Endothelial cell of umbilical vein (primary cell): ENCODE measurements around the gene ATXN1. TPM values are rescaled to one million over a fixed set of nuclear protein-coding genes. Genes with fewer than 3 reads are reported as not detected.

ENCODE experiments used
- BruUV-seq: library from RNA; stranded (reverse); fragments of 400-500 nt; replicated peaks from 2 replicates; lab custom pipeline; 2021; lab: Mats Ljungman, UMichigan
- CTCF ChIA-PET: fragments of 300-600, 350-600 bp; sonication (Branson Sonifier 250); formaldehyde crosslinking; loops from one replicate; lab custom pipeline; 2021; ENCODE audit warnings: antibody characterized with exemption, inconsistent platforms; lab: Charles Lee
- POLR2A ChIA-PET: fragments of 300-600, 350-600 bp; sonication (Branson Sonifier 250); formaldehyde crosslinking; loops from one replicate; lab custom pipeline; 2021; ENCODE audit warnings: antibody characterized with exemption, inconsistent platforms; lab: Charles Lee
- DNase-seq: peaks from one replicate; pipeline ENCODE4 v3.0.0-alpha.2; 2011; ENCODE audit warnings: low read depth, low spot score
- FAIRE-seq: peaks from 2 replicates; lab custom pipeline; 2011; peaks lifted over from hg19 to GRCh38; lab: Jason Lieb, UNC
- H2AFZ ChIP-seq: 2 replicates; pipeline ENCODE4 v1.6.0; 2012; ENCODE audit warnings: low read depth, low read length, control low read depth, inconsistent platforms
- H3K27ac ChIP-seq: 2 replicates; pipeline ENCODE4 v1.5.1; 2011; ENCODE audit warnings: low read depth, mild to moderate bottlenecking, control low read depth, low read length, moderate library complexity; ENCODE audit not compliant: insufficient read depth
- H3K27me3 ChIP-seq, 2 experiments: 2 replicates each; pipeline versions ENCODE4 v1.6.0 to v1.6.1; 2011; ENCODE audit warnings: low read length in 2 of 2, mixed read lengths in 1 of 2; ENCODE audit not compliant: control insufficient read depth in 2 of 2, insufficient read depth in 2 of 2
- H3K36me3 ChIP-seq, 2 experiments: 2 replicates in 1 of 2; 3 replicates in 1 of 2; pipeline ENCODE4 v1.5.1; 2011; ENCODE audit warnings: low read length in 2 of 2, mild to moderate bottlenecking in 1 of 2, moderate library complexity in 1 of 2; ENCODE audit not compliant: control insufficient read depth in 2 of 2, insufficient read depth in 2 of 2; ENCODE audit errors: extremely low read depth in 1 of 2
- H3K4me1 ChIP-seq: 3 replicates; pipeline ENCODE4 v1.5.1; 2011; ENCODE audit warnings: mild to moderate bottlenecking, low read length; ENCODE audit not compliant: control insufficient read depth, insufficient read depth; ENCODE audit errors: extremely low read depth
- H3K4me2 ChIP-seq: 2 replicates; pipeline ENCODE4 v1.6.1; 2011; ENCODE audit warnings: low read length, control low read depth, mixed read lengths; ENCODE audit not compliant: insufficient read depth
- H3K4me3 ChIP-seq, 3 experiments: fragments of 200-600 bp in 1 of 3; sonication (generic), shearing (Covaris generic) in 1 of 3; replicated peaks in 1 of 3; 2 replicates each; pipeline ENCODE4 v1.5.1; 2011 to 2016; ENCODE audit warnings: control low read depth in 3 of 3, low read length in 3 of 3, mild to moderate bottlenecking in 2 of 3, inconsistent platforms in 1 of 3, low read depth in 1 of 3, moderate library complexity in 1 of 3; ENCODE audit not compliant: insufficient read depth in 1 of 3
- H3K79me2 ChIP-seq: 2 replicates; pipeline ENCODE4 v1.6.0; 2012; ENCODE audit warnings: low read length, inconsistent platforms; ENCODE audit not compliant: control insufficient read depth, insufficient read depth
- H3K9ac ChIP-seq: replicated peaks from 2 replicates; pipeline ENCODE3; 2011; ENCODE audit warnings: low read length, control low read depth; ENCODE audit not compliant: insufficient read depth; ENCODE audit errors: extremely low read depth
- H3K9me1 ChIP-seq: replicated peaks from 3 replicates; pipeline ENCODE4 v1.6.0; 2011; ENCODE audit warnings: mild to moderate bottlenecking, low read length; ENCODE audit not compliant: control insufficient read depth, insufficient read depth; ENCODE audit errors: extremely low read depth
- H3K9me3 ChIP-seq: replicated peaks from 2 replicates; pipeline ENCODE4 v1.5.1; 2012; ENCODE audit warnings: low read length, inconsistent platforms; ENCODE audit not compliant: control insufficient read depth, insufficient read depth
- H4K20me1 ChIP-seq: replicated peaks from 2 replicates; pipeline ENCODE3; 2011; ENCODE audit warnings: mild to moderate bottlenecking, low read length; ENCODE audit not compliant: control insufficient read depth, insufficient read depth; ENCODE audit errors: extremely low read depth
- CTCF ChIP-seq, 2 donors: IDR thresholded peaks; 1 replicate in 1 of 2; 2 replicates in 1 of 2; pipeline ENCODE4 v1.5.1; 2011; ENCODE audit warnings: low read length in 2 of 2, mild to moderate bottlenecking in 2 of 2, moderate library complexity in 2 of 2, control low read depth in 1 of 2, inconsistent platforms in 1 of 2, low read depth in 1 of 2; ENCODE audit not compliant: insufficient read depth in 1 of 2; ENCODE audit errors: extremely low read depth in 1 of 2
- EZH2 ChIP-seq: IDR thresholded peaks from 2 replicates; pipeline ENCODE4 v1.6.1; 2012; ENCODE audit warnings: borderline replicate concordance, low read depth, mild to moderate bottlenecking, moderate library complexity, low read length, inconsistent platforms; ENCODE audit not compliant: severe bottlenecking
- FOS ChIP-seq: IDR thresholded peaks from 2 replicates; pipeline ENCODE4 v1.6.1; 2011; ENCODE audit warnings: mild to moderate bottlenecking, low read length, moderate library complexity, borderline replicate concordance; ENCODE audit not compliant: insufficient read depth
- GATA2 ChIP-seq: IDR thresholded peaks from 2 replicates; pipeline ENCODE4 v1.7.0; 2011; ENCODE audit warnings: low read depth, mild to moderate bottlenecking, moderate library complexity, mixed read lengths, low read length; ENCODE audit not compliant: insufficient read length, insufficient read depth
- JUN ChIP-seq: IDR thresholded peaks from 2 replicates; pipeline ENCODE4 v1.6.1; 2011; ENCODE audit warnings: borderline replicate concordance, low read depth; ENCODE audit not compliant: insufficient read length, insufficient read depth
- MAX ChIP-seq: IDR thresholded peaks from 2 replicates; pipeline ENCODE4 v1.6.1; 2011; ENCODE audit not compliant: insufficient read depth, insufficient read length
- MYC ChIP-seq: IDR thresholded peaks from one replicate; pipeline ENCODE4 v1.6.1; 2011; ENCODE audit warnings: mild to moderate bottlenecking, low read depth, low read length
- POLR2A ChIP-seq: IDR thresholded peaks from 2 replicates; pipeline ENCODE4 v1.6.1; 2012; ENCODE audit warnings: low read depth, mild to moderate bottlenecking, control low read depth, low read length
- dilution Hi-C: fragments of 300-500 bp; cut with MboI; formaldehyde crosslinking; loops from one replicate; pipeline ENCODE4 v1.15.0; 2019; ENCODE audit warnings: low sequenced_read_pairs; ENCODE audit not compliant: extremely low pct_ligation_motif_present
- intact Hi-C: fragments of 100-400 bp; cut with micrococcal nuclease; formaldehyde crosslinking; loops from one replicate; pipeline ENCODE4 v1.10.0; 2022
- polyA plus RNA-seq, 4 experiments: library from polyadenylated mRNA; depleted of rRNA in 3 of 4; stranded (reverse) in 3 of 4; unstranded in 1 of 4; fragments of >200 nt; gene quantifications; 2 replicates each; pipeline versions ENCODE4 v1.2.1 to v1.2.3, GENCODE V29; 2011 to 2012; ENCODE audit warnings: missing spikeins in 1 of 4
- total RNA-seq: library from RNA; stranded (reverse); gene quantifications from 2 replicates; pipeline ENCODE4 v1.2.3, GENCODE V29; 2021

The ATXN1 gene
- total and polyA plus RNA-seq, 2 donors (not counting 3 experiments of a cell fraction or from before 2014, with no cell fraction given) = 16.4 to 33.0 TPM

- Histone ChIP-seq H4K20me1 (no peaks in the 10 kb centered on the region), H3K9me3 (no peaks in the 10 kb centered on the region), H3K9ac (no peak overlapping the region), H2AFZ (no peak overlapping the region), H3K27ac (no peak overlapping the region), H3K4me1 (peaks cover 2% of the 10 kb centered on the region), H3K27me3 (no peaks in the 10 kb centered on the region), H3K36me3 (peaks cover 0 to 4% of the 10 kb centered on the region in 2 experiments), H3K4me2 (no peak overlapping the region), H3K9me1 (no peaks in the 10 kb centered on the region), H3K4me3 (no peak overlapping the region), H3K79me2 (no peaks in the 10 kb centered on the region)
- DNase-seq = no peak
- intact Hi-C loops = loop anchor here (1.0 to 5.0 kb wide), 2 partner anchors 46 to 682 kb away; no protein-coding TSS in a partner anchor
- TF ChIP-seq MYC (no peak), MAX (no peak), GATA2 (no peak), JUN (no peak)
- BruUV-seq = no TSS peak
- dilution Hi-C loops = no loop called here
- no peak for FAIRE-seq
- CTCF ChIA-PET = interaction anchor here (1.0 to 2.8 kb wide), 14 partner anchors 8 to 801 kb away, joined by 3 to 13 read pairs (median 4); partner anchors contain the start of gene GMPR
- POLR2A ChIA-PET = no interaction called here
Observed at GRCh38 chr6:16285467-16286150, 475.7 kb downstream of the ATXN1 start.

- BruUV-seq = no TSS peak
- DNase-seq (no peak), FAIRE-seq (no peak)
- intact Hi-C loops (no loop called here), dilution Hi-C loops (no loop called here)
- no peak overlapping the region for H3K4me2 ChIP-seq
- H3K9me1 ChIP-seq = no peaks in the 10 kb centered on the region
- no peaks in the 10 kb centered on the region for H3K27me3 ChIP-seq
- no peak overlapping the region for H2AFZ ChIP-seq
- no peak overlapping the region for H3K27ac ChIP-seq
- no peak for TF ChIP-seq JUN
- no peak for TF ChIP-seq EZH2
- TF ChIP-seq FOS = no peak
- TF ChIP-seq CTCF (IDR thresholded peaks at IDR 0.05; ENCODE audit: extremely low read depth in 1 of 2, insufficient read depth in 1 of 2, low read depth in 1 of 2, low read length in 2 of 2) = no peak
- TF ChIP-seq MAX = no peak
- no peak for TF ChIP-seq POLR2A
- H3K9me3 ChIP-seq = no peaks in the 10 kb centered on the region
- H3K9ac ChIP-seq = no peak overlapping the region
- H3K4me3 ChIP-seq = no peak overlapping the region
- ChIA-PET POLR2A (no interaction called here), CTCF (interaction anchor here (1.2 to 1.7 kb wide), 3 partner anchors 8 to 479 kb away, joined by 3 to 6 read pairs (median 3); no protein-coding TSS in a partner anchor)
- no peaks in the 10 kb centered on the region for H4K20me1 ChIP-seq
- H3K36me3 ChIP-seq = peaks cover 0 to 4% of the 10 kb centered on the region in 2 experiments
- H3K79me2 ChIP-seq = no peaks in the 10 kb centered on the region
- H3K4me1 ChIP-seq = peaks cover 2% of the 10 kb centered on the region
Observed at GRCh38 chr6:16284472-16284871, 476.8 kb downstream of the ATXN1 start.
